A549 (cell line): ENCODE results near the gene CRYZ.

Experiments used
- MYC ChIP-seq: IDR thresholded peaks from 2 replicates; pipeline ENCODE4 v1.6.1; 2012; ENCODE audit warnings: mild to moderate bottlenecking, inconsistent platforms, low read length, improper control_type of control experiment, borderline replicate concordance
- ZFP36 ChIP-seq: fragments of 450-650 bp; IDR thresholded peaks from 2 replicates; pipeline ENCODE4 v1.6.1; 2014; ENCODE audit warnings: borderline replicate concordance; ENCODE audit not compliant: partially characterized antibody
- TF ChIP-seq, protein P1 (sequence below): fragments of >200 bp; sonication (Bioruptor Twin); formaldehyde crosslinking; IDR thresholded peaks from 3 replicates; pipeline ENCODE4 v1.5.1; 2016

DNA sequence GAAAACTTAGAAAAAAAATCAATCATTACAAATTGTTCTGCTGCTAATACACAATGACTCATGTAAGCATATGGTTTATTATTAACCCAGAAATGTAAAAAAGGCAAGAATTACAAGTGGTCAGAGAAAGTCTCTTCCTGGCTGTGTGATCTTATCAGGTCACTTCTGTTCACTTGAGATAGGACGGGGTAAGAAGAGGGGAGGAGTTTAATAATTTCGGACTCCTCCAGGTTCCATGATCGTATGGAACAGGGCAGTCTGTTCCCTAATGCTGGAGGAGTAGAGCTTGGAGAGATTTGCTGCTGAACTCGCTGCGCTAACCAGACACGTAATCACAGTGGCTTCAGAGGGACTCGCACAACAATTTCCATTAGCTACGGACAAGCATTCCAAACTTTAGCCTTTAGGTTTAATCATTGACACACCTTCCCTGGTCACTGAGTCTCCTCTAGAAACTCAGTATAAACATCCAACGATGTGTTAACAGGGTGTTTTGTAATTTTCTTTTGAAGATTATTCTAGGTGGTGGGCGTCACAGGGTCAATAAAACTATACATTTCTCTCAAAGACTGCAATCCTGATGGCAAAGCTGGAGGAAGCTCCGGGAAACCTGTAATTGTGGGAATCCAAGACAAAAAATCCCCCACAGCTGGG lies 1.3 kb downstream of the CRYZ start:
- TF ChIP-seq, protein P1, sequence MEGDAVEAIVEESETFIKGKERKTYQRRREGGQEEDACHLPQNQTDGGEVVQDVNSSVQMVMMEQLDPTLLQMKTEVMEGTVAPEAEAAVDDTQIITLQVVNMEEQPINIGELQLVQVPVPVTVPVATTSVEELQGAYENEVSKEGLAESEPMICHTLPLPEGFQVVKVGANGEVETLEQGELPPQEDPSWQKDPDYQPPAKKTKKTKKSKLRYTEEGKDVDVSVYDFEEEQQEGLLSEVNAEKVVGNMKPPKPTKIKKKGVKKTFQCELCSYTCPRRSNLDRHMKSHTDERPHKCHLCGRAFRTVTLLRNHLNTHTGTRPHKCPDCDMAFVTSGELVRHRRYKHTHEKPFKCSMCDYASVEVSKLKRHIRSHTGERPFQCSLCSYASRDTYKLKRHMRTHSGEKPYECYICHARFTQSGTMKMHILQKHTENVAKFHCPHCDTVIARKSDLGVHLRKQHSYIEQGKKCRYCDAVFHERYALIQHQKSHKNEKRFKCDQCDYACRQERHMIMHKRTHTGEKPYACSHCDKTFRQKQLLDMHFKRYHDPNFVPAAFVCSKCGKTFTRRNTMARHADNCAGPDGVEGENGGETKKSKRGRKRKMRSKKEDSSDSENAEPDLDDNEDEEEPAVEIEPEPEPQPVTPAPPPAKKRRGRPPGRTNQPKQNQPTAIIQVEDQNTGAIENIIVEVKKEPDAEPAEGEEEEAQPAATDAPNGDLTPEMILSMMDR: no peak
- TF ChIP-seq MYC (no peak), ZFP36 (no peak)
